HTERT RPE-1 (cell line): Measurements from ENCODE around the gene SHCBP1.
"Not testable (repeated sequence)": the region's sequence is repeated elsewhere in the genome, so short reads cannot be mapped to it uniquely, and the experiment has no call there.

Experiments used
- in situ Hi-C: fragments of 300-500 bp; cut with MboI; formaldehyde crosslinking; loops from 4 replicates; pipeline ENCODE4 v1.14.3; 2020; ENCODE audit warnings: low sequenced_read_pairs

SHCBP1 gene

DNA sequence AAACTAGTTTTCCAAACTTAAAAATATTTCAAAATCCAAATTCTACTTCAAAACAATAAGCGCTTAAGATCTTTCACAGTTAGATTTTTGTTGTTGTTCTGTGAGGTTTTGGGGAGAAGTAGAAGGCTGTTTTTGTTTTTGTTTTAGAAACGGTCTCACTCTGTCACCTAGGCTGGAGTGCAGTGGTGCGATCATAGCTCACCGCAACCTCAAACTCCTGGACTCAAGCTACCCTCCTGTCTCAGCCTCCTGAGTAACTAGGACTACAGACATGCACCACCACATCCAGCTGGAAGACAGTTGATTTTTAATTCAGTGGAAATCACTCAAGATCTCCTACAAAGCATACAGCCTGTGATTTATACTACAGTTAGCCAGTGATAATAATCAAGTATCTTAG is 2.7 kb downstream of the SHCBP1 start:
- in situ Hi-C loops, result no loop called here

GRCh38 chr16:46614006-46614405 is 7.2 kb downstream of the SHCBP1 start:
- in situ Hi-C loops, result no loop called here

DNA sequence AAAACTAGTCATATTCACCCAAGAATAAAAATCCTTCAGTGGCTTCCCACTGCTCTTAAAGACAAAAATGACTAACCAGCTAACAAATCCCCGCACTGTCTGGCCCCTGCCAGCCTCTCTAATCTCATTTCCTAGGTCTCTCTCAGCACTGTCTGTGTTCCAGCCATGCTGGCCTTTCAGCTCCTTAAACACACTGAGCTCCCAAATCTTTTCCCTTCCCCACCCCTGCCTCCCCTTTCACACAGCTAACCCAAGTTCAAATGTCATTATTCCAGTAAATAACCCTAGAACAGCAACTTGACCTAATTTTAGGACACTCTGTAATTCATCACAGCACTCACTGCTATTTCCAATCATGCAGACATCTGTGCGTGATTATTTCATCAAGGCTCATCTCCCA is 7.8 kb downstream of the SHCBP1 start:
- in situ Hi-C loops, result no loop called here

DNA sequence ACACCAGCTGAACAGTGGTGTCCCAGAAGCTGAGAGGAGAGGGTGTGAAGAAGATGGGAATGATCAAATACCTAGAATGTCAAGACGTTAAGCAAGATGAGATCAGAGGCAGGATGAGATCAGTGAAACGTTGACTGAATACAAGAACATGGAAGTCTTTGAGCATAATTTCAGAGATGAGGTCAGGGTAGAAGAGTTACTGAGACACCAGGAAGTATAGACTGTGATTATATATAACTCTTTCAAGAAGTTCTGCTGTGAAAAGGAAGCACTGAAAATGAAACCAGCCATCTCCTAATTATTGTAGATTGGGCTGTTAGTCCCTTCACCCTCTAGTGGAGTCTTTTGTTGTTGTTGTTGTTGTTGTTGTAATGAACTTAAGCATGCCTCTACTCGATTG is 9.1 kb downstream of the SHCBP1 start:
- in situ Hi-C loops, result no loop called here

DNA sequence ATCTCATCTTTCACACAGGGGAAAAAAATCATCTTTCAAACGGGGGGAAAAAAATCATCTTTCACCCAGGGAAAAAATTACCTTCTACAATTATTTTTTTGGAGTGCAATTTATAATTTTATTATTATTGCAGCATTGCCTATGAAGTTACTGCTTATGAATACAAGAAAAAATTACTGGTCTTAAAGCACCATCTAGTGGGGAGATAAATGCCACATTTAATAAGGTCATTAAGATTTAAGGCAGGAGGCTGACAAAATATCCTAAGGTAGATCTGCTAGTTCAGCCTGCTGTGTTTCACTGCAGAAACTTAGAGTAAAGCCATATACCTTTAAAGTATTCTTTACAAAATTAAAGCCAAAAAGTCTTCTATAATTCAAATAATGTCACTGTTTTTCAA is 13.7 kb downstream of the SHCBP1 start:
- in situ Hi-C loops, result no loop called here

DNA sequence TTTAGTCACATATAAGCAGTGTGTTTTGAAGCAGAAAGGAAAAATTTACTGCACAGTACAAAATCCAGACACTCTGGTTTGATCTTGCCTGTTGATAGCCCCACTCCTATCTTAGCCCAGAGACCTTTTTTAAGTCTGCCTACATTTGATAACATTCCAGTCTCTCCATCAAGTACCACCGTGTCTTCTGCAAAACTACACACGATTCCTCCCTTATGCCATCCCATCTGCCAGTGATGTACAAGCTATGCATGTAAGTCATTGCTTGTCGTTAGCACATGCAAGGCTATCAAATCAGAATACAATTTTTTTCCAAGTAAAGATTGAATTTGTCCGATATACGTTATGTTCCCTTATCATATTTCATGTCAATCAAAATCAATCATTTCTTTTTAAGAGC is 14.9 kb downstream of the SHCBP1 start:
- in situ Hi-C loops, result no loop called here

DNA sequence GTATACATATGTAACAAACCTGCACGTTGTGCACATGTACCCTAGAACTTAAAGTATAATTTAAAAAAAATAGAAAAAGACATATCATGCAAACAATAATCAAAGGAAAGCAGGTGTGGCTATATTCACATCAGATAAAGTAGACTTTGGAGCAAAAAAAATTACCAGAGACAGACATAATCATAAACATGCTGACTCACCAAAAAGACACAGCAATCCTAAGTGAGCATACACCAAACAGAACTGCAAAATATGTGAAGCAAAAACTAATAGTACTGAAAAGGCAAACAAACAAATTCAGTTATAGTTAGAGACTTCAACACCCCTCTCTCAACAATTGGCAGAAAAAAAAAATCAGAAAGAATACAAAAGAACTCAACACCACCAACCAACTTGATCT is 29.9 kb downstream of the SHCBP1 start:
- in situ Hi-C loops, result no loop called here

DNA sequence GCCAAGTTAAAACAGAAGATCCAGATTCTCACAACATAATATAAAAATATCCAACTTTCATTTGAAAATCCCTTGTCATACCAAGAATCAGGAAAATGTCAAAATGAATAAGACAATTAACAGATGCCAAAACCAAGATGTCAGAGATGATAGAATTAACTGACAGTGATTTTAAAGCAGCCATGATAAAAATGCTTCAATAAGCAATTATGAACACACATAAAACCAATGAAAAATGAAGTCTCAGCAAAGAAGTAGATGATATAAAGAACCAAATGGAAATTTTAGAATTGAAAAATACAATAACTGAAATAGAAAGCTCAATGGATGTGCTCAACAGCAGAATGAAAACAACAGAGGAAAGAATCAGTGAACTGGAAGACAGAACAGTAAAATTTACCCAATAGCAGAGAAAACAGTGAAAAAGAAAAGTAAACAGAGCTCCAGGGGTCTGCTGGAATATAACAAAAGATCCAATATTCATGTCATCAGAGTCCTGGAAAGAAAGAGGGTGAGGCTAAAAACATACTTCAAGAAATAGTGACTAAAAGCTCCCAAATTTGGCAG is 35.1 kb downstream of the SHCBP1 start:
- in situ Hi-C loops, result no loop called here

- in situ Hi-C loops, result no loop called here
These were observed 38.1 kb downstream of the SHCBP1 start for GRCh38 chr16:46583036-46583435.

- in situ Hi-C loops, result no loop called here
These were observed 38.9 kb downstream of the SHCBP1 start for GRCh38 chr16:46582313-46582712.

DNA sequence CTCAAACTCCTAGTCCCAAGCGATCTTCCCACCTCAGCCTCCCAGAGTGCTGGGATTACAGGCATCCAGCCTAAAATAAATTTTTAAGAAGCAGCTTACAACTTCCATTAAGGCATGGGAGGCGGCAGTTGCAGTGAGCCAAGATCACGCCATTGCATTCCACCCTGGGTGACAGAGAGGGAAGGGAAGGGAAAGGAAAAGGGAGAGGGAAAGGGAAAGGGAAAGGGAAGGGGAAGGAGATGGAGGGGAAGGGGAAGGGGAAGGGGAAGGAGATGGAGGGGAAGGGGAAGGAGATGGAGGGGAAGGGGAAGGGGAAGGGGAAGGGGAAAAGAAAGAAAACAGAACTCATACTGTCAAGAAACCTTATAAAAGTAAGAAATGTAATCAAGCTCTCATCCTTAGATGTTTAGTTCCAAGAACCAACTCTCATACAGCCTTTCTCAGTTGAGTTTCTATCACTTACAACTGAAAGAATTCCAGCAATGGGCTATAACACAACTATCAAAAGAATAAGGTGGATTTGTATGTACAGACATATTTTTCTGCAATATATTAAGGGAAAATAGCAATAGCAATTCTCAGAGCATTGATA is 43.1 kb downstream of the SHCBP1 start:
- in situ Hi-C loops, result no loop called here

GRCh38 chr16:46573834-46574159 is 47.4 kb downstream of the SHCBP1 start:
- in situ Hi-C loops, result no loop called here

DNA sequence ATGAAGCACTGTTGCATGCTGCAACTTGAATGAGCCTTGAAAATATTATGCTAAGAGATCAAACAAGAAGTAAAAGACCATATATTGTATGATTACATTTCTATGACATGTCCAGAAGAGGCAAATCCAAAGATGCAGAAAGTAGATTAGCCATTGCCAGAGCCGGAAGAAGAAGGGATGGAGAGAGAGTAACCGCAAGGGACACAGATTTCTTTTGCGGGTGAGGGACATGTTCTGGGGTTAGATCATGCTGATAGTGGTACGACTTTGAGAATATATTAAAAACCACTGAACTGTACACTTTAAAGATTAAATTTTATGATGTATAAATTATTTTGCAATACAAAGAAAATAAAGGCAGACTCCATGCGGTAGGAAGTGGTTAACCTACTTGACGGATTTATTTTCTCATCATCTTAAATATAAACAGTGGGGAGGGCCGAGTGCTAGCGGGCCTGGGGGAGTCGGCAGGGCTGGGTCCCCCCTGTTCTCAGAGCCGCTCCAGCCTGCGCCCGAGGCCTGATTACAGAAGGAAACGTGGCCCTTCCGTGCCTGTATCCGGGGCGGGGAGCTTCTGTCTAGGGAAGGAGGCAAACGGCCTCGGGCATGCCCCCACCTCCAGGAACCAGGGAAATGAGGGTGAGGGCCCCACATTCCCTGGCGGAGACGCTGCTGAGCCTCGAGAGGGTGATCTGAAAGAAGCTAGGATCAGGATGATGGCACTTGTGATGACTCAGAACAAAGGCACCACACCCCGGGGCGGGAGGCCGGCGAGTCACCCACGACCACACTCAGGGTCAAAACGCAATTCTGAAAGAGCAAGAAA is 48.0 kb downstream of the SHCBP1 start:
- in situ Hi-C loops, result no loop called here

DNA sequence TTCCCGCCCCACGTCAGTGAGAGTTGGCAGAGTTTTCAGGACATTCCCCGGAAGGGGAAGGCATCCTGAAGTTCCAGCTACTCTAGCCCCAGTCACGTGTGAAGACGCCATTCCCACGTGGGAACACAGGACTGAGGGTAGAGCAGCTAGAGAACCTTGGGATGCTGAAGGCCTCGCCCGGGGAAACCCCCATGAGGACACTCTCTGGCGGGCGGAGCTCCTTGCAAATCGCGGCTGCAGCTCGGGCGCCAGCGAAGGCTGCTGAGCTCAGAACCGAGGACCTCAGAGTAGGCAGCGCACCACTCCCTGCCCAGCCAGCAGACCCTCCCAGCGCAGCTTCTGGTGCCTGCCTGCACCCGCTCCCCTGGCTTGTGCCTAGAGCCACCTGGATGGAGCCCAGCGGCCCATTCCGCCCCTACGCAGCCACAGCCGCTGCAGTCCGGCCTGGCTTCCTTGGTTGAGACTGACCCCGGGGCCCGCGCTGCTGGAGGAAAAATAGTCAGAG is 51.9 kb downstream of the SHCBP1 start:
- in situ Hi-C loops, result no loop called here

- in situ Hi-C loops, result no loop called here
These were observed 52.5 kb downstream of the SHCBP1 start for GRCh38 chr16:46568472-46569230.

DNA sequence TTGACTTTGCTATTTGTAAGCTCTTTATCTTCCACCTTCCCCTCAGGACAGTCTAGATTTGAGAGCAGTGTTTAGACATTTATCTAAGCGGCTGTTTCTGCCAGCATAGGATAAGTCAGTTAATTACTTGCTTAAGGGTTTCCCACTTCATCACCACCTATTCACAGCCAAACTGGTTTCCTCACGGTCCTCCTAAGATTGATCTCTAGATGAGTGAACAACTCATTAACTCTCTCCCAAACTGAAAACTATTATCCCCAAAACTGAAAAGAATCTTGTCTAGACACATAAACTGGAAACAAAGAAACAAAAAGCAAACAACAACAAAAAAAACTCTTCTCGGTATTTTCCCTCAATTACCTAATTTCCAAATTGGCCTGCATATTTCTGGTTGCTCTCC is 58.2 kb downstream of the SHCBP1 start:
- in situ Hi-C loops, result no loop called here

DNA sequence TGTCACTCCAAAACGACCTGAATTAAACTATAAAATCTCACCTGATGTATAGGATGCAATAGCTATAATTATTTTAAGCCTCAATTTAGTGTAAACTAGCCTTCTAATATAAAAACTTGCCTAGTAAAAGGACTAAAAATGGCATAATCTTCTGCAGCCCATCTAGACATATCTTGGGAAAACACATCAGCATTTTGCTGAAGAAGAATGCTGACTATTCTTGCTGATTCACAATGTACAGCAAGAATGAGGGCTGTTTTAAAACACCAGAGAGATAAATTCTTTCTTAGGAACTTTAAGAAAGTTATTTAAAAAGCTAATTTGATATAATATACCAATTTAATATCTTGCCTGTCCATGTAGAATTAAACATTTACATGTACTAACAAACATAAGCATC is 63.2 kb downstream of the SHCBP1 start:
- in situ Hi-C loops, result no loop called here

DNA sequence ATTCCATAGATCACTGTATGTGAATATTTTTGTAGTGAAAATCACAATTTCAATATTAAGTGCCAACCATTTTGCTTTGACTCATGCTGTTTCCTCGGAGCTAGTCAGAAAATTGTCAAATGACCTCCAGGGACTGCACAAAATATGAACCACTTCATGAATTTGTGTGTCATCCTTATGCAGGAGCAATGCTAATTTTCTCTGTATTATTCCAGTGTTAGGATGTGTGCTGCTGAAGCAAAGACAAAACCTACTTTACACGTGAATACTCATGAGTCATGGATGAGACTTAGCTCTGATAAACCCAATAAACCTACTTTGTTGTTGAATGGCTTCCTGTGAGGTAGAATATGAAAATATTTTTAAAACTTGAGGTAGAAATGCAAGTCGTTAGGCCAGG is 65.2 kb downstream of the SHCBP1 start:
- in situ Hi-C loops, result no loop called here

- in situ Hi-C loops, result not testable (repeated sequence)
These were observed 66.7 kb downstream of the SHCBP1 start for GRCh38 chr16:46554435-46554834.

DNA sequence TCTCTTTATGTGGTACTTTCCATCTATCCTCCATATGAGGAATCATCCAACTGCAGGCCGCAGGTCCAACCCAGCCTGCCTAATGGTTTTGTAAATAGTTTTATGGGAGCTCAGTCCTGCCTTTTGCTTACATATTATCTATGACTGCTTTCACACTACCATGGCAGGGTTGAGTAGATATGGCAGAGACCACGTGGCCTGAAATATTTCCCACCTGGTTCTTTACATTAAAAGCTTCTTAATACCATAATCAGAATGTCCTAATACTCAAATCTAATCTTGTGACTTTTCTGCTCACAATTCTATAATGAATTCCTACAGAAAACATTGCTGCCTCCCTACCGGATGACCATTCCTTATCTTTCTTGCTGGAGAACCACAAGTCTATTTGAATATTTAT is 71.7 kb downstream of the SHCBP1 start:
- in situ Hi-C loops, result no loop called here
